Mesenteric fat pad (tissue), 1 donor: ENCODE measurements around the gene IQSEC3. TPM values are rescaled to one million over a fixed set of nuclear protein-coding genes. Genes with fewer than 3 reads are reported as not detected.

Source experiments
- DNase-seq: peaks from one replicate; pipeline ENCODE4 v3.0.0-alpha.2; 2020; ENCODE audit warnings: low spot score
- total RNA-seq: library from RNA; stranded (reverse); fragmentation: NEBNext Ultra II Directional; extraction: Animal tissue kit (Norgen Biotek cat#: 25700); gene quantifications from one replicate; pipeline ENCODE4 v1.2.1, GENCODE V29; 2021
- donor health status: DM: yes; HTN: yes; CAD: no.

IQSEC3 gene
- total RNA-seq, 1 donor from 2014 or later = 8.1 TPM

DNA sequence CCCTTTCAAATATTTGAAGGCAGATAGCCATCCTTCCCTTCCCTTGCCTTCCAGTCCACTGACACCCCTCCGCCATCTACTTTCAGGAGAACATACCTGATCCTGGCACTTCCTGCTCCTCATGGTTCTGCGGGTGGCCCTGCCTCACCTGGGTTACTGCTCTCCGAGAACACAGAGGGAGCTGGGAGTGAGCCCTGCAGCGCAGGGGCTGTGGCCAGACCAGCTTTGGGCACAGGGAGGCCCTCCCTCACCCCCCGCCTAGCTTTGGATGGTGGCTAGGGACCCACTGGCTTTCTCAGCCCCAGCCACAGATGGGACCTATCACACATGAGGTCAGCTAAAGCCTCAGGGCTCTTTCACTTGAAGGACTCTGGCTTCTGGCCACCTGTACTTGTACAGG, 12.4 kb downstream of the IQSEC3 start:
- DNase-seq = no peak

DNA sequence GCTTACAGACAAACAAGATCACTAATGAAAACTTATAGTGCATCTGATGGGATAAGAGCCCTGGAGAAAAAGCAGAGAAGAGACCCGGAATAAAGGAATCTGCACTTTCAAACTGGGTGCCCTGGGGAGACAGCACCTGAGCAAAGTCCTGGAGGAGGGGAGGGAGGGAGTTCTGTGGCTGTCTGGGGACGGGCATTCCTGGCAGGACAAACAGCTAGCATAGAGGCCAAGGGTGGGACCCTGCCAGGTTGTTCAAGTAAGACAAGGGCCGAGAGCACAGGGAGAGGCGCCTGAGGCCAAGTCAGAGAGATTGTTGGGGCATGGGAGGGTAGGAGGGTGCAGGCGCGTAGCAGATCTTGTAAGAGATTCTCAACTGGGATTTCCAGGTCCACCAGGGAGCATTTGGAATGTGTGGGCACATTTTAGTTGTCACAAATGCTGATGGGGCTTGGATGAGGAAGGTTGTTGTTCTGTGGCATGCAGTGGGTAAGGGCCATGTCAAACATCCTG, 14.2 kb downstream of the IQSEC3 start:
- no peak for DNase-seq

DNA sequence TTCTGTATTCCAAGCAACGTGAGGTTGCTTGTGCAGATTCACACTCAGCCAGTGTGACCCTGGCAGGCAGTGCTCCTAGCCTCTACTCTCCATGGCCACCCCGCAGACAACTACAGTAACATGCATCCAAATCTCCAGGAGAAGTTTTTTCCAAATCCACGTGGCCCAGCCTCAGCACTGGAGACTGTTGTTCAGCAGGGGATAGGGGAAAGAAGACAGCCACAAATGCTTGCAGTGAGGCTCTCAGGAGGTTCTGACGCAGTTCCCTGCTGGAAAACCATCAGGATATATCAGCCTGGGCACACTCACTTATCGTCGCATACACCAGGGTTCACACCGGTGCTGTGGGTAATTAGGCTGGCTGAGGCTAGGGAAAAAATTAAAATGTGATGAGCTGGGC, 16.2 kb downstream of the IQSEC3 start:
- no peak for DNase-seq

DNA sequence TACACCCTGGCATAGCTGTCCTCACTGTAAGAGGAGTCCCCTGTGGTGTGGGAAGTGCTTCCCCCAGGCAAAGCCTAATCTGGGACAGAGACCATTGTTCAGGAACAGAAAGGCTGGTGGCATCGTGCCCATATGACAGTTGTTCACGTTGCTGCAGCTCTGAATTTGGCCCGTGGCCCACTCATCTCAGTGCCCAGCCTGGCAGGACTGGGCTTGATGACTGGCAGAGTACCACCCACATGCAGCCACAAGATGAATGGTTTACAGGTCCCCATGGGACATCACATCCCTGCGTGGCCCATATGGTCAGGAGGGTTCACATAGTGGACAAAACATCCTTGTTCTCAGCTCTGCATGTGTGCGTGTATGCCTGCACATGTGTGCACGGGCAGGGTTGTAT, 17.5 kb downstream of the IQSEC3 start:
- no peak for DNase-seq

DNA sequence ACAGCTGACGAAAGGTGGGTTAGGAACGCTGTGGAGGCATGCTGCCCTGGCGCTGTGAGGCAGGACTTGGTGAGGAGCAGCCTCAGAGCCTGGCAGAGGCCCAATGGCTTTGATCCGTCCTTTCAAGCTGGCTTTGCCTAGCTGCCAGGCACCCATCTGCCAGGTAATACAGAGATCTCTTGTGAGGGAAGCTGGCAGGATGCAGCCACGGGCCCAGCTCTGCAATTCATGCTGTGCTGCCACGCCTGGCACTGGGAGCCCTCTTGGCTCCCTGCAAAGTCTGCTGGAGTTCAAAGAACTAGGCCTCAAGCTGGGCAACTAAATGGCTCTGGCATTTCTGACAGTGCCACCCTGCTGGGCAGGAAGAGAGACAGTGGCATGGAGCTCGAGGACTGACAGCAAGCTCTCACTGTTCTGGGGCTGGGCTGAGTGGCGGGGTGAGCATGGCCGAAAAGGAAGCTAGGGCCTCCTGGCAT, 18.7 kb downstream of the IQSEC3 start:
- no peak for DNase-seq

DNA sequence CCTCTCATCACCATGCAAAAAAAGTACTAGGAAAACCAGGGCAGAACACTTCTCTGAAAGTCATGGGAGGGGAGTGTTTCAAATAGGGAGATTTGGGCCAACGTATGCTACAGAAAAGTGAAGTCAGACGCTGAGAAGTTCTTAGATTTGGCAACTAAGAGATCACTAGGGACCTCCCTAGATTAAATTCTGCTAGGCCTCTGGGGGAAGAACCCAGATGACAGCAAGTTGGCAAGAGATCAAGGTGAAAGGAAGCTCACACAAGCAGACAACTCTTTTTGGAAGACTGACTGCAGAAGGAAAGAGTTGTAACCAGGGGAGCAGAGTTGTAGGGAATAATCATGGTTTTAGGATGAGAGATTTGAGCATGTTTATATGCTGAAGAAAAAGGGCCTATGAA, 20.7 kb downstream of the IQSEC3 start:
- no peak for DNase-seq

DNA sequence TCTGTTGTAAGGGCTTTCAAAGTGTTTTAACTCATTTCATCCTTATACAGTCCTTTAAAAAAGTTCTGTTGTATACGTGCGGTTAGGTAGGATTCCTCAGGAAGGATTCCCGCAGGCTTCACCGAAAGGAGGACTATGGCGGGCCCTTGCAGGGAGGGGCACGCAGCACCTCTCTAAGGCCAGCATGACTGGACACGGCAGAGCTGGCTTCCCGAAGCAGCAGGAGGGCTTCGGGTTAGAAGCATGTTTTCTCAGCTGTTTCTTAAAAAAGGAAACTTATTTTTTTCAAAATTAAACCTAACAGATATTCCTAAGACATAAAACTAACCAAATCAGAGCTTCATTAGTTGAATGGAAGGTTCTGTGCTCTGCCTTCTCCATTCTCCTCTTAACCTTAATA, 21.3 kb downstream of the IQSEC3 start:
- no peak for DNase-seq

DNA sequence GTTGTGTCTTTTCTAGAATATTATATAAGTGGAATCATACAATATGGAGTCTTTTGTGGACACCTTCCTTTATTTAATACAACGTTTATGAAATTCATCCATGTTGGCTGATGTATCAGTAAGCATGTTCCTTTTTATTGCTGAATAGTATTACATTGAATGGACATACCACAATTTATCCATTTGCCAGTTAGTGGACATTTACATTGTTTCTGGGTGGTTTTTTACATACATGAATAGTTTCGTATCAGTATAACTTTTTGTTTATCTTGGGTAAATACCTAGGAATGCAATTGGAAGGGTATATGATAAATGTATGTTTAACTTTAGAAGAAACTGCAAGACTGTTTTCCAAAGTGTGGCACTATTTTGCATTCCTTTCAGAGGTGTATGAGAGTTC, 23.1 kb downstream of the IQSEC3 start:
- DNase-seq = no peak

DNA sequence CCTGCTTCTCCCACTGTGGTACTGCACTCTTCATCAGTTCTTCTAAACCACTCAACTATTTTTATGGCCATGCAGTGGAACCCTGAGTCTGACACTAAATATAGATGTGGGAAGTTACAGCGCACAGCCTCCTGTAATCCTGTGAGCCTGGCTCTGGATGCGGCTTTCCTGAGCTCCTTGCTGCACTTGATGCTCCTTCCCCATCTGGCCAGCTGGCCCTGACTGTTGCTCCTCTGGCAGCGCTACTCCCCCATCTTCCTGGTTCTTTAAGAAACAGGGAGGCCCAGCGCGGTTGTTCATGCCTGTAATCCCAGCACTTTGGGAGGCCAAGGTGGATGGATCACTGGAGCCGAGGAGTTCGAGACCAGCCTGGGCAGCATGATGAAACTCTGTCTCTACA, 24.6 kb downstream of the IQSEC3 start:
- DNase-seq = no peak

DNA sequence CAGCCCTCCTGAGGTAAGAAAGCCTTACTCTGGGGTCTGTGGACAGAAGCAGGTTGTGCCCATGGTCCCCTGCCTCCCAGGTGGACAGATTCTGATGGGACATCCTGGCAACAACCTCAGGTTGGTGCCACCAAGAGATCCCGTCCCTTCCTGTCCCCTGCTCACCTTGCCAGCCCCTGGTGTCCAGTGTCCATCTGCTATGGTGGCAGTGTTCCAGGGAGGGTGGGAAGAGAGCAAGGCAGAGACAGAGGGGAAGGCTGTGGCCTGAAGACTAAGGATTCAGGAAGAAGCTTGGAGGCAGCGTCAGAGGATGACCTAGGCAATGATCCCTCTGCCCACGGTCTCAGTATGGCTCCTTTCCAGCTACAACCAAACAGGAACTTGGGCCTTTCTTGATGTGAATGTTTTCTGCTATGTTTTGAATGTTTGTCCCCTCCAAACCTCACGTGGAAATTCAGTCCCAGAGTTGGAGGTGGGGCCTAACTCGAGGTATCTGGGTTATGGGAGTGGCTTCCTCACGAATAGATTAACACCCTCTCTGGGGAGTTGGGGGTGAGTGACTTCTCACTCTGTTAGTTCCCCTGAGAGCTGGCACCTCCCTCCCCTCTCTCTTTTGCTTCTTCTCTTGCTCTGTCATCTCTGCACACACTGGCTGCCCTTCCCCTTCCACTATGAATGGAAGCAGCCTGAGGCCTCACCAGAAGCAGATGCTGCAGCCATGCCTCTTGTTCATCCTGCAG, 26.9 kb downstream of the IQSEC3 start:
- DNase-seq = peak; percentile 33

DNA sequence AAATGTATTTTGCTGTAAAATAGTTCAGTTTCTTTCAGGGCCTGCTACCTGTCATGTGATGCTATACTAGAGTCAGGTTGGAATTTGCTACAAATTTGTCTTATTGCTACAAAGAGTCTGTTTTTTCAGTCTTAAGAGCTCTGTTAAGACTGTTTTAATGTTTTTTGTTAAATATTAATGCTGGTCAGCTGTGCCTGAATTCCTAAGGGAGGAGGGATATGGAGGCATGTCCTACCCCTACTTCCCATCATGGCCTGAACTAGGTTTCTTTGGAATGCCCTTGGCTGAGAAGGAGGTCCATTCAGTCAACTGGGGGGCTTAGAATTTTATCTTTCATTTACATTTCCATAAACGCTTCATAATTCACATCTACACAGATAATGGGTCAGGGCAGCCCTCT, 30.0 kb downstream of the IQSEC3 start:
- DNase-seq = no peak

DNA sequence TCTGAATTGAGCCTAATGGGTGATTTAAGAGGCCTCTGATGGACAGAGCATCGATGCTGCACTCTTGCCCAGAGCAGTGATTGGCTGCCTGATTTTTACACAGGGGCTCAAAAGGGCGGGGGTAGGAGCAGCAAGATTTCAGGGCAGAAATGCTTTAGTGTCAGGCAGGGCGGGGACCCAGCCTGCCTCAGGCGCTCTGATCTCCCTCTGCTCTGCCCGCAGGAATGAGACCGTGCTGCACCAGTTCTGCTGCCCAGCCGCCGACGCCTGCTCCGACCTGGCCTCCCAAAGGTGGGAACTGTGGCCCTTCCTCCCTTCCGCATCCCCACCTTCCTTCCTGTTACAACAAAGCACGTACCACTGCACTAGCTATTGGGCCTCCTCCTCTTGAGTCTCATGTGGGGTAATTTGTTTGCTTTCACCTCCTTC, 32.4 kb downstream of the IQSEC3 start:
- DNase-seq = peak; percentile 81

DNA sequence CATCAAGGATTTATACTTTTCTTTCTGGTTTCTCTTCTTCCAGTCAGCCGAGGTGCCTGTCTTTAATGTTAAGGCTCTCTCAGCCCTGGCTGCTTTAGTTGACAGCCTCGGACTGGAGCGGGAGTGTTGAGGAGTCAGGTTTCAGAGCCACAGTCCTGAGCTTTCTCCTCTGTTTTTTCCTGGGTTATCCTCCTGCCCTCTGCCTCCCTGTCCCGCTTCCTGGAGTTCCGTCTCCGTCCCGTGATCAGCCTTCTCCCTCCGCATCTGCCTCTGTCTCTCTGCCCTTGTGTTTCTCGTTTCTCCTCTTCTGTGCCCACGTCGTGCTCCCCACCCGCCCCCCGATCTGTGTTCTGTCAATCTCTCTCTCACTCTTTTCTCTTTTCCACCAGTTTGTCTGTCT, 33.0 kb downstream of the IQSEC3 start:
- DNase-seq = peak; percentile 57

DNA sequence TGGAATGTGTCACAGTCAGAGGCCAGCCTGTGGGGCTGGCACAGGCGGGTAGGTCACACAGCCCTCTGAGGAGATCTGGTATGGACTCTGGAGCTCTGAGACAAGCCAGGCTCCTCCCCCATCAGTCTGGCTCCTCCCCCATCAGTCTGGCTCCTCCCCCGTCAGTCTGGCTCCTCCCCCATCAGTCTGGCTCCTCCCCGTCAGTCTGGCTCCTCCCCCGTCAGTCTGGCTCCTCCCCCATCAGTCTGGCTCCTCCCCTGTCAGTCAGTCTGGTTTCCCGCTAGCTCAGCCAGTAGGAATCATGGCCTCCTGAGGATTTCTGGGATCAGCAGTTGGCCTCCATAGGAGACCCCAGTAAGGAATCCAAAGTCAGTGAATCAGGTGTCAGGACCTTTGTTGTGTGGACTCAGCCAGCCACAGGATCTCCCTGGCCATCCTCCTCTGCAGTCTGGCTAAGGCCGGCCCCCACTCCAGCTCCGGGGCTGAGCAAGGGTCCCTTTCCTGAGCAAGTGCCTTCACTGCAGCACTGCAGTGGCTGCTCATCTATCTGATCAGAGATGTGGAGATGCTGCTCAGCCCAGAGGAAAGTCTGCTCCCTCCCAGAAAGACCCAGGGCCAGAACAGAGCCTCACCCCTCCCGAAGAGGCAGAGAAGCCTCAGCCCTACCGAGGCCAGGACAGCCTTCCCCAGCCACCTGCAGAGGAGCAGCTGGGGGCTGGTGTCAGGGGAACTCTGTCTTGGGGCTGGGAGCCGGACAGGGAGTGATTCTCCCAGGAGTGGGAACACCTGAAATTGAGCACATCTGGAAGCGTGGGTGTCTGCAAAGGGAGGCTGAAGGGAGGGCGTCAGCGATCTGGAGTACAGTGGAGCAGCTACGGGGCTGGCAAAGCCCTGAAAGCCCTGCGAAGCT, 35.7 kb downstream of the IQSEC3 start:
- peak; percentile 71 for DNase-seq

DNA sequence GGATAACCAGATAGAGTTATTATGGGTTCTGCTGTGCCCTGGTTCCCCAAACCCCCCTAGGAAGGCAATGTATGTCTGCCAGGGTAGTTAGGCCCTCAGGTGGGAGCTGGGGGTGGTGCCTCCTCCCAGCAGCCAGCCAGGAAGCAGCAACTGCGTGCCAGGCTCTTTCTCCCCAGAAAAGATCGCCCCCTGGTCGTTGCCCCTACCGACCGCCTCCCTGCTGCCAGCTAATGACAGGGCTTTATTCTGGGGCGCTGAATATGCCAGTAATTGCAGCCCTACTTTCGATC, 36.3 kb downstream of the IQSEC3 start:
- DNase-seq = no peak

DNA sequence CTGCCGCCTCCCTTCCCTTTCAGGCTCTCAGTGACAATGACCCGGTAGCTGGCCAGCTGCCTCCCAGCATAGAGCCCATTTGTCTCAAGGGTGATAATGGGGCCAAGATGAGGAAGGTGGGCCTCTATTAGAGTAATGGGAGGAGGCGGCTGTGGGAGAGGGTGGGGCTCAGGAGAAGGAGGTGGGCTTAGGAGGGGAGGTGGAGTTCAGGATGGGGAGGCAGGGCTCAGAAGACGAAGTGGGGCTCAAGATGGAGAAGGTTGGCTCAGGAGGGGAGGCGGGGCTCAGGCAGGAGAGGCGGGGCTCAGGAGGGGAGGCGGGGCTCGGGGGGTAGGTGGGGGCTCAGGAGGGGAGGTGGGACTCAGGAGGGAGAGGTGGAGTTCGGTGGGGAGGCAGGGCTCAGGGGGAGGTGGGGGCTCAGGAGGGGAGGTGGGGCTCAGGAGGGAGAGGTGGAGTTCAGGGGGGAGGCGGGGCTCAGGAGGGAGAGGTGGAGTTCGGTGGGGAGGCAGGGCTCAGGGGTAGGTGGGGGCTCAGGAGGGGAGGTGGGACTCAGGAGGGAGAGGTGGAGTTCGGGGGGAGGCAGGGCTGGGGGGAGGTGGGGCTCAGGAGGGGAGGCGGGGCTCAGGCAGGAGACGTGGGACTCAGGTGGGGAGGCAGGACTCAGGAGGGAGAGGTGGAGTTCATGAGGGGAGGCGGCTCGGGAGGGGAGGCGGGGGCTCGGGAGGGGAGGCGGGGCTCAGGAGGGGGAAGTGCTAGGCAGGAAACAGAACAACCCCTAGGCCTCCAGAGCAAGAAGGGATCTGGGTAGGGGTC, 36.8 kb downstream of the IQSEC3 start:
- DNase-seq = peak; percentile 35

DNA sequence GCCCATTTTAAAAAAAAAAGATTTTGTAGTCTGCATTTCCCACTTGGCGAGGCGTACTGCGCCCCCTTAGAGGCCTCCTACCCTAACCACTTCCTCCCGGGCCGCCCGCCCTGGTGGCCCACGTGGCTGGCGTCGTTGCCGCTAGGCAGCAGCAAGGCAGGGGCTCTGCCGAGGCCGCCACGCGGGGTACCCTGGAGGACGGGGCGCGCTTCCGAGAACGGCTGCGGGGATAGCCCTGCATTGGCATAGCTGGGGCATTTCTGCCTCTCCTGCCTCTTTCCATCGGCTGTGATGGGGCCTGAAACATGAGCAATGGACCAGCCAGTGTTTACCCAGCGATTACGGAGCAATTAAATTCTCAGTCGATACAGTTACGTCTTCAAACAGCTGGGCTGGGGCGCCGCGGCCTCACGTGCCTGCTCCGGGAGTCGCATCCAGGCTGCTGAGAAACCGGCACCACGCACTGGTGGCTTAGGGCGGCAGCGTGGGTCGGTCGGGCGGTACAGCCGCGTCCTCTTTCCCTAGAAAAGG, 38.0 kb downstream of the IQSEC3 start:
- DNase-seq = peak; percentile 89

DNA sequence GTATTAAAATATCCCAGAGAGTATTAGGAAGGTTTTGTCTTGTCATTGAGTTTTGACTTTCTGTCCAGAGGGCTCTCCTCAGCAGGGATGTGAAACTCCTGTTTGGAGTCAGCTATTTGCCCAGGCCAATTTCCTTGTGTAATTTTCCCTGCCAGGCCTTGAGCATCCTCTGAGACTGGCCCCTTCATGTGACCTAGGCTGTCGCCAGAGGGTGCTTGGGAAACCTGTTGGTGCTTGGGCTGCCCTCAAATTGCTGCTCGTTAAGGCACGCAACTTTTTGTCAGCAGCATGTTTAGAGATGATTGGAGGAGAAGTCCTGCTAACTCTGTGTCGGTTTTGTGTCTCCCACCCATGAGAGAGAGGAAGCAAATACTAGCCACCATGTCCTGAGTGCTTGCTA, 39.1 kb downstream of the IQSEC3 start:
- peak; percentile 47 for DNase-seq

DNA sequence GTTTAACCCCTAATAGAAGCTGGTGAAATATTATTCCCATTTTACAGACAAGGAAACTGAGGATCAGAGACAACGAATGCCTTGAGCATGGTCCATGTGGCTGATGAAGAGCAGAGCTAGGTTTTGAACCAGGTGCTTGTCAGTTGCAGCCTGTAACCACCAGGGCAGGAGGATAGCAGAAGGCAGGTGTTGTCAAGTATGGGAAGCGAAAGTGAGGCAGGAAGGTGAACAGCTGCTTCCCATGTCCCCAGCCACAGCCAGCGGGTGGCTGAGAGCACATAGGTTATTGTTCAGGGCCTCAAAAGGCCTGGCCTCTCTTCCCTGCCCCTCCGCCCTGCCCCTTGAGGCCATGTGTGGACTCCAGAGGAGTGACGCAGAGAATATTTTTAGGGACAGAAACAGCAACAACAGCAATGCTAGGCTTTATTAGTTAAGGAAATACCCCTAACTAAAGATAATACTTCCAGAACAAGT, 39.6 kb downstream of the IQSEC3 start:
- DNase-seq = peak; percentile 57

DNA sequence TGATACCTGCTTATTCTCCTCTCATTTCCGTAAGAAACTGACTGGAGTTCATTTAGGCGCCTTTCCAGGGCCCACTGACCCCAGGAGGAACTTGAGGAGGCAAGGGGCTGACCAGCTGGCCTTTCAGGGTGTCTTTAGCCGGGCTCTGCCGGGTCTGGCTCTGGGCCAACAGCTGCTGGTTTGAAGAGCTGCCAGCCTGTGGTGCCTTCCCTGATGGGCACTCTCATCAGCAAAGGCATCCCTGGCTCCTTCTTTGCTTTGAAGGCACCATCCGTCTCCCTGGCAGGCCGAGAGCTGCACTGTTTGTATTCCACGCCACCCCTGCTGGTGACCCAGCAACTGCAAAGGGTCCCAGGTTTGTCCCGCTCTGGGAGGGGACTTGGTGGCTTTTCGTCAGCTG, 42.0 kb downstream of the IQSEC3 start:
- DNase-seq = no peak

DNA sequence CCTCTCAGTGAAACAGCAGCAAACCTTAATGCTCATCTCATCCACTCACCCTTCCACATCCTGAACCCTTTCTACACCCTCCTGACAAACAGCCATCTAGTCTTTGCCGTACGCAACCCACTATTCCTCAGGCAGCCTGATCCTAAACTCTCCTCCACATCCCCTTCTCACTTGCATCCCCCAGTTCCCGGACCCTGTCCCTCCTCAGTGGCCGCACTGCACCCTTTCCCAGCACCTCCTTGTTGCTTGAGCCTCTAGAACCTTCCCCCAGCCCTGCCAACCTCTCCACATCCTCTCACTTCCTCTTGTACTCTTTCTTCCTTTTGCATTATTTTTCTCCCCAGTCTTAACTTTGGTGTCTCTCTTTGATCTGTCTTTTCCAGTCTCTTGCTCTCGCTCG, 42.9 kb downstream of the IQSEC3 start:
- no peak for DNase-seq
